RWPE2 (cell line): ENCODE data around the gene GGTLC2.

Experiments
- ATAC-seq: fragments of 200-7000 bp; cut with Tn5 transposase; 3 replicates; pipeline ENCODE4 v1.9.1; 2021; ENCODE audit warnings: low read depth
- DNase-seq: peaks from one replicate; pipeline ENCODE4 v3.0.0-alpha.2; 2020; ENCODE audit warnings: low spot score
- H3K27ac ChIP-seq: fragments of 450-650 bp; 2 replicates; pipeline ENCODE4 v1.5.1; 2017; ENCODE audit warnings: mild to moderate bottlenecking; ENCODE audit not compliant: poor library complexity, severe bottlenecking
- H3K27me3 ChIP-seq: fragments of 250-450 bp; sonication (Bioruptor Pico); 2 replicates; pipeline ENCODE4 v1.5.1; 2021; ENCODE audit warnings: mild to moderate bottlenecking, moderate library complexity; ENCODE audit not compliant: insufficient read depth, poor library complexity, severe bottlenecking
- H3K36me3 ChIP-seq: fragments of 250-450 bp; sonication (Bioruptor Pico); 2 replicates; pipeline ENCODE4 v1.5.1; 2020; ENCODE audit warnings: low read depth, mild to moderate bottlenecking, moderate library complexity
- H3K4me1 ChIP-seq: fragments of 250-450 bp; sonication (Bioruptor Pico); 2 replicates; pipeline ENCODE4 v1.5.1; 2021; ENCODE audit warnings: mild to moderate bottlenecking, moderate library complexity; ENCODE audit not compliant: insufficient read depth, poor library complexity, severe bottlenecking
- H3K4me3 ChIP-seq: fragments of 250-450 bp; sonication (Bioruptor Pico); 2 replicates; pipeline ENCODE4 v1.5.1; 2021; ENCODE audit warnings: mild to moderate bottlenecking, moderate library complexity; ENCODE audit not compliant: severe bottlenecking
- H3K9me3 ChIP-seq: fragments of 250-450 bp; sonication (Bioruptor Pico); 2 replicates; pipeline ENCODE4 v1.5.1; 2021; ENCODE audit warnings: mild to moderate bottlenecking, moderate library complexity; ENCODE audit not compliant: severe bottlenecking
- CTCF ChIP-seq: fragments of 450-650 bp; IDR thresholded peaks from one replicate; pipeline ENCODE4 v1.5.1; 2017; ENCODE audit warnings: mild to moderate bottlenecking, moderate library complexity; ENCODE audit not compliant: poor library complexity, severe bottlenecking

Gene GGTLC2

DNA sequence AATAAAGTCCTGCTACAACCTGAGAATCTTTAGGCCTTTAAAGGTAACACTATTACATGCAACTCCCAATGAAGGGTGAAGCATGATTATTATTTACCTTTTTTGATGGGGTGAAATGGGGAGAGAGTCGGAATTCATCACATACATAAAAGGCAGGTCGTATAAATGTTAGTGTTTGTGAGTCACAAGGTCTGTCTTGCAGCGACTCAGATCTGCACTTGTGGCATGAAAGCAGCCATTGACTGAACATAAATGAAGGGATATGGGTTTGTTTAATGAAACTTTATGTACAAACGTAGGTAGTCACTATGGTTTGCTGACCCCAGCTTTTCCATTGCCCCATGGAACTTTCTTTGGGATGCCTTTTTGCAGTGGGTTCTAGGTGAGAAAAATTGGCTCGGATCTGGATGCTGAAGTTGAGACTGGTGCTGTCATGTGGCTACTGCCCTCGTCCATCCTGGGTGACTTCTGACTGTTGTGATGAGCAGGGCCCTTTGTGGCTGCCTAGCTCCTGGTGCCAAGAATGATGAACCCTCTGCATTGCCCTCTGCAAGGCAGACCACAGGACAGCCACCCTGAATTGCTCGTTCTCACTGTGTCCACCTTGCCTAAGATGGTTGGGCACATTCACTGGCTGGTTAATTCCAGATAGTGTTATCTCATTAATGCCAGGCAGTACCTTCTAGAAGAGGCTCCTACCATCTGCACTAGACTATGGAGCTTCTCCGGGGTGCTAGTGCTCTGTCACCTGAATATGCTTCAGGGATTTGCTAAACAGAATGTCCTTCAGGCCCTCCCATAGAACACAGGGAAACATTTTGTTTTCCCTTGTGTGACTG lies 11.3 kb downstream of the GGTLC2 start:
- no peak for ATAC-seq
- Histone ChIP-seq H3K36me3 (no peaks in the 10 kb centered on the region), H3K27me3 (peaks cover 3% of the 10 kb centered on the region), H3K9me3 (peaks cover 1% of the 10 kb centered on the region), H3K4me1 (no peaks in the 10 kb centered on the region), H3K27ac (no peak overlapping the region), H3K4me3 (no peak overlapping the region)
- DNase-seq, result no peak
- no peak for TF ChIP-seq CTCF

- peaks cover 1% of the 10 kb centered on the region for H3K9me3 ChIP-seq
- no peaks in the 10 kb centered on the region for H3K36me3 ChIP-seq
- no peak for TF ChIP-seq CTCF
- no peak for ATAC-seq
- no peak overlapping the region for H3K4me3 ChIP-seq
- H3K27ac ChIP-seq, result no peak overlapping the region
- H3K4me1 ChIP-seq, result no peaks in the 10 kb centered on the region
- no peak for DNase-seq
- H3K27me3 ChIP-seq, result peaks cover 3% of the 10 kb centered on the region
Observed at GRCh38 chr22:22657712-22658111, 13.3 kb downstream of the GGTLC2 start.

DNA sequence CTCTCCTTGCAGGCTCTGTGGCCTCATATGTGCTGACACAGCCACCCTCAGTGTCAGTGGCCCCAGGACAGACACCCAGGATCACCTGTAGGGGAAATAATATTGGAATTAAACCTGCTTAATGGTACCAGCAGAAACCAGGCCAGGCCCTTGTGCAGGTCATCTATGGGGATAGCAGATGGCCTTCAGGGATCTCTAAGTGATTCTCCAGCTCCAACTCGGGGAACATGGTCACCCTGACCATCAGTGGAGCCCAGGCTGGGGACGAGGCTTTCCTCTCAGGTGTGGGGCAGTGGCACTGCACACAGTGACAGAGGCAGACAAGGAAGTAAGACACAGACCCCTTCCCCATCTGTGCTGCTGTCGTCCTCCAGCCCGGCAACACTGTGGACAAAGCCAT lies 16.9 kb downstream of the GGTLC2 start:
- Histone ChIP-seq H3K9me3 (peaks cover 1% of the 10 kb centered on the region), H3K4me1 (no peaks in the 10 kb centered on the region), H3K36me3 (no peaks in the 10 kb centered on the region), H3K27ac (no peak overlapping the region), H3K4me3 (no peak overlapping the region), H3K27me3 (no peaks in the 10 kb centered on the region)
- TF ChIP-seq CTCF, result no peak
- ATAC-seq (no peak), DNase-seq (no peak)

DNA sequence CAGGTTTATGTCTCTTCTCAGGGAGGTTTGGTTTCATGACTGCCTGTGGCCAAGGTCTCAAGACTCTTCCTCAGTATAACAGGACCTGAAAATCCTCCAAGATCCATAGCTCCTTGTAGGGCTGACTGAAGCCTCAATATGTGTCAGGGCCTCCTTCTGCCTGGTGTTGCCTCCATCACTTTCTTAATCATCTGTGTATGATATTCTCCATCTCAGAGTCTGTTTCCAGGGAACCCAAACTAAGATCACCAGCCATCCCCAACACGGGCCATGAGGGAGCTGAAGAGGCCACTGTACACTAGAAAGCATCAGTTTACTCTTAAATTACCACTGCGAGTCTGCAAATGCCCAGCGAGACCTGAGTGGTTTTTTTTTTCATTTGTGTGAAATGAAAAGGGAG lies 17.7 kb downstream of the GGTLC2 start:
- Histone ChIP-seq H3K9me3 (peaks cover 1% of the 10 kb centered on the region), H3K27ac (no peak overlapping the region), H3K27me3 (no peaks in the 10 kb centered on the region), H3K4me3 (no peak overlapping the region), H3K36me3 (no peaks in the 10 kb centered on the region), H3K4me1 (no peaks in the 10 kb centered on the region)
- DNase-seq, result no peak
- ATAC-seq, result no peak
- no peak for TF ChIP-seq CTCF
